HEK293T (cell line): ENCODE data around the gene GOLIM4.

Experiments
- CTCF ChIA-PET: fragments of 350-600 bp; formaldehyde crosslinking; extraction: SDS; loops from one replicate; lab custom pipeline; 2021; ENCODE audit warnings: antibody characterized with exemption, inconsistent platforms; lab: Yijun Ruan, JAX
- POLR2A ChIA-PET: fragments of 350-600 bp; formaldehyde crosslinking; extraction: SDS; loops from one replicate; lab custom pipeline; 2020; ENCODE audit warnings: antibody characterized with exemption, inconsistent platforms; lab: Yijun Ruan, JAX
- DNase-seq: peaks from one replicate; pipeline ENCODE4 v3.0.0; 2012; ENCODE audit warnings: mixed read lengths; ENCODE audit errors: extremely low spot score
- ARNT ChIP-seq: fragments of 450-650 bp; IDR thresholded peaks from 2 replicates; pipeline ENCODE4 v1.6.1; 2017; ENCODE audit warnings: mild to moderate bottlenecking
- BHLHE40 ChIP-seq: fragments of 450-650 bp; IDR thresholded peaks from 2 replicates; pipeline ENCODE4 v1.6.1; 2016; ENCODE audit warnings: mild to moderate bottlenecking, moderate library complexity, borderline replicate concordance
- CTBP1 ChIP-seq: fragments of 450-650 bp; IDR thresholded peaks from 2 replicates; pipeline ENCODE4 v1.6.1; 2016; ENCODE audit warnings: borderline replicate concordance
- ELF4 ChIP-seq: fragments of 450-650 bp; IDR thresholded peaks from 2 replicates; pipeline ENCODE4 v1.6.1; 2017; ENCODE audit warnings: antibody characterized with exemption
- FOXA1 ChIP-seq: fragments of 450-650 bp; IDR thresholded peaks from 2 replicates; pipeline ENCODE4 v1.6.1; 2016; ENCODE audit warnings: mild to moderate bottlenecking
- FOXK2 ChIP-seq: fragments of 450-650 bp; IDR thresholded peaks from 2 replicates; pipeline ENCODE4 v1.6.1; 2016; ENCODE audit warnings: mild to moderate bottlenecking
- FOXM1 ChIP-seq: fragments of 450-650 bp; IDR thresholded peaks from 2 replicates; pipeline ENCODE4 v1.6.1; 2017; ENCODE audit warnings: mild to moderate bottlenecking, borderline replicate concordance
- HDGF ChIP-seq: fragments of 450-650 bp; IDR thresholded peaks from 2 replicates; pipeline ENCODE4 v1.6.1; 2017; ENCODE audit warnings: antibody characterized with exemption, borderline replicate concordance
- L3MBTL2 ChIP-seq: fragments of 450-650 bp; conservative IDR thresholded peaks from 2 replicates; pipeline ENCODE4 v1.6.1; 2016; ENCODE audit warnings: mild to moderate bottlenecking
- LEF1 ChIP-seq: fragments of 450-650 bp; IDR thresholded peaks from 2 replicates; pipeline ENCODE4 v1.6.1; 2017; ENCODE audit warnings: mild to moderate bottlenecking, borderline replicate concordance
- NFRKB ChIP-seq: fragments of 450-650 bp; IDR thresholded peaks from 2 replicates; pipeline ENCODE4 v1.6.1; 2016; ENCODE audit warnings: mild to moderate bottlenecking, moderate library complexity
- PKNOX1 ChIP-seq: fragments of 450-650 bp; IDR thresholded peaks from 2 replicates; pipeline ENCODE4 v1.6.1; 2016
- SP1 ChIP-seq: fragments of 450-650 bp; IDR thresholded peaks from 2 replicates; pipeline ENCODE4 v1.6.1; 2017
- SUZ12 ChIP-seq: fragments of 450-650 bp; IDR thresholded peaks from 2 replicates; pipeline ENCODE4 v1.6.1; 2016; ENCODE audit warnings: mild to moderate bottlenecking
- TARDBP ChIP-seq: fragments of 450-650 bp; IDR thresholded peaks from 2 replicates; pipeline ENCODE4 v1.6.1; 2016
- ZNF384 ChIP-seq: fragments of 450-650 bp; IDR thresholded peaks from 2 replicates; pipeline ENCODE4 v1.6.1; 2016

Gene GOLIM4

GRCh38 chr3:168071591-168072322 is 24.0 kb downstream of the GOLIM4 start:
- POLR2A ChIA-PET = no interaction called here
- CTCF ChIA-PET = interaction anchor here (0.7 kb wide), 1 partner anchor 1485 kb away, joined by 3 read pairs; no protein-coding TSS in a partner anchor
- TF ChIP-seq FOXK2 (no peak), NFRKB (no peak), PKNOX1 (no peak), HDGF (no peak), L3MBTL2 (no peak), FOXA1 (no peak), LEF1 (no peak), SUZ12 (no peak), SP1 (no peak)
- DNase-seq = no peak

GRCh38 chr3:168070919-168071318 is 24.8 kb downstream of the GOLIM4 start:
- POLR2A ChIA-PET = no interaction called here
- DNase-seq = no peak
- CTCF ChIA-PET = no interaction called here
- TF ChIP-seq TARDBP (no peak), LEF1 (no peak)

DNA sequence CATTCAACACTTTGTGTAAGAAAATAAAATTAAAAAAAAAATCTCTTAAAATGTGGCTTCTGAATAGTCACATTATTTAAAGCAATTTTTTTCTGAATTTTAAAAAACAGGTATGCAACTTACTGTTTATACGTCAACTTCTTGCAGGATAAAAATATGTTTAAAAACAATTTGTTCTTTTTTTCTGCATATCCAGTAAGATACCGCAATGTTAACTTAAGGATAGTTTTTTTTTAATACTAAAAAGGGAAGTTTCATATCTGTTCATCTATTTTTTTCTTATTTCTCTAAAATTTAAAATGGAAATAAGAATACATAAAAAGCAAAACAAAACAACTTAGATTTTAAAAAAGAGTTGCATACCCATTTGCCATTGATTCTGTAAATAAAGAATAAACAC is 27.4 kb downstream of the GOLIM4 start:
- ChIA-PET POLR2A (no interaction called here), CTCF (no interaction called here)
- no peak for DNase-seq
- TF ChIP-seq L3MBTL2 = no peak
- no peak for TF ChIP-seq FOXA1
- TF ChIP-seq FOXM1 = no peak
- TF ChIP-seq LEF1 = no peak
- TF ChIP-seq SP1 = no peak
- no peak for TF ChIP-seq BHLHE40
- no peak for TF ChIP-seq HDGF
- TF ChIP-seq CTBP1 = no peak
- no peak for TF ChIP-seq PKNOX1
- no peak for TF ChIP-seq FOXK2
- TF ChIP-seq ELF4 = no peak

GRCh38 chr3:168066882-168067281 is 28.8 kb downstream of the GOLIM4 start:
- TF ChIP-seq FOXA1 = no peak
- TF ChIP-seq ELF4 = no peak
- no peak for TF ChIP-seq BHLHE40
- no peak for TF ChIP-seq HDGF
- no peak for TF ChIP-seq L3MBTL2
- no peak for TF ChIP-seq SP1
- no peak for TF ChIP-seq ARNT
- no peak for TF ChIP-seq NFRKB
- no peak for TF ChIP-seq FOXK2
- no peak for TF ChIP-seq ZNF384
- TF ChIP-seq CTBP1 = no peak
- POLR2A ChIA-PET = no interaction called here
- no peak for DNase-seq
- CTCF ChIA-PET = no interaction called here

GRCh38 chr3:168065569-168065968 is 30.2 kb downstream of the GOLIM4 start:
- DNase-seq = no peak
- CTCF ChIA-PET = interaction anchor here (0.7 kb wide), 1 partner anchor 100 kb away, joined by 3 read pairs; no protein-coding TSS in a partner anchor
- TF ChIP-seq ELF4 (no peak), FOXK2 (no peak), BHLHE40 (no peak), ZNF384 (no peak), CTBP1 (no peak), PKNOX1 (no peak), ARNT (no peak)
- POLR2A ChIA-PET = no interaction called here

GRCh38 chr3:168063122-168063521 is 32.6 kb downstream of the GOLIM4 start:
- ChIA-PET CTCF (no interaction called here), POLR2A (no interaction called here)
- no peak for DNase-seq
- no peak for TF ChIP-seq ZNF384
- TF ChIP-seq FOXM1 = no peak

GRCh38 chr3:168062679-168063078 is 33.0 kb downstream of the GOLIM4 start:
- CTCF ChIA-PET = no interaction called here
- DNase-seq = no peak
- TF ChIP-seq SP1 = no peak
- TF ChIP-seq FOXM1 = no peak
- TF ChIP-seq TARDBP = no peak
- no peak for TF ChIP-seq FOXK2
- no peak for TF ChIP-seq HDGF
- TF ChIP-seq L3MBTL2 = no peak
- no peak for TF ChIP-seq SUZ12
- TF ChIP-seq ELF4 = no peak
- TF ChIP-seq BHLHE40 = no peak
- TF ChIP-seq LEF1 = no peak
- no peak for TF ChIP-seq ARNT
- TF ChIP-seq CTBP1 = no peak
- TF ChIP-seq FOXA1 = no peak
- no peak for TF ChIP-seq ZNF384
- POLR2A ChIA-PET = no interaction called here
